GM12878 (cell line): ENCODE data around the gene IL36B. TPM values are rescaled to one million over a fixed set of nuclear protein-coding genes. Genes with fewer than 3 reads are reported as not detected.

Experiments used
- ATAC-seq: fragments of 200-7000 bp; cut with Tn5 transposase; 3 replicates; pipeline ENCODE4 v1.9.1; 2020; ENCODE audit warnings: mild to moderate bottlenecking, moderate library complexity
- BruUV-seq: library from RNA; stranded (reverse); fragments of 400-500 nt; replicated peaks from 2 replicates; lab custom pipeline; 2021; lab: Mats Ljungman, UMichigan
- CTCF ChIA-PET: fragments of 300-600 bp; sonication (Branson Sonifier 250); formaldehyde crosslinking; extraction: SDS; loops from one replicate; lab custom pipeline; 2021; ENCODE audit warnings: inconsistent platforms; lab: Yijun Ruan, JAX
- POLR2A ChIA-PET: fragments of 350-600 bp; formaldehyde crosslinking; extraction: SDS; loops from one replicate; lab custom pipeline; 2021; ENCODE audit warnings: inconsistent platforms; lab: Charles Lee
- RAD21 ChIA-PET: fragments of 300-600 bp; sonication (Branson Sonifier 250); formaldehyde crosslinking; loops from one replicate; lab custom pipeline; 2023; ENCODE audit warnings: antibody characterized with exemption; ENCODE audit not compliant: unreplicated experiment; lab: Charles Lee
- SMC1A ChIA-PET: fragments of 300-600 bp; sonication (Branson Sonifier 250); formaldehyde crosslinking; loops from one replicate; lab custom pipeline; 2023; ENCODE audit not compliant: unreplicated experiment, uncharacterized antibody; lab: Charles Lee
- DNase-seq: peaks from one replicate; pipeline ENCODE4 v3.0.0-alpha.2; 2011; ENCODE audit warnings: low read depth, low spot score
- FAIRE-seq: peaks from 3 replicates; lab custom pipeline; 2011; peaks lifted over from hg19 to GRCh38; lab: Jason Lieb, UNC
- H2AFZ ChIP-seq: 2 replicates; pipeline ENCODE4 v1.6.0; 2011; ENCODE audit warnings: low read depth, low read length, control low read depth; ENCODE audit not compliant: control insufficient read depth
- H3K27ac ChIP-seq: 2 replicates; pipeline ENCODE4 v1.5.1; 2011; ENCODE audit warnings: control low read depth; ENCODE audit not compliant: control insufficient read depth, insufficient read depth
- H3K27me3 ChIP-seq, 2 experiments: replicated peaks in 1 of 2; 2 replicates each; pipeline versions ENCODE4 v1.6.0 to v1.6.1; 2011; ENCODE audit warnings: low read length in 1 of 2; ENCODE audit not compliant: control insufficient read depth in 2 of 2, insufficient read depth in 2 of 2
- H3K36me3 ChIP-seq, 2 experiments: 2 replicates each; pipeline ENCODE4 v1.5.1; 2011; ENCODE audit warnings: low read length in 1 of 2; ENCODE audit not compliant: control insufficient read depth in 2 of 2, insufficient read depth in 2 of 2
- H3K4me1 ChIP-seq: 2 replicates; pipeline ENCODE4 v1.6.1; 2011; ENCODE audit warnings: mild to moderate bottlenecking, low read length, moderate library complexity, mixed read lengths; ENCODE audit not compliant: control insufficient read depth, insufficient read depth
- H3K4me2 ChIP-seq: 2 replicates; pipeline ENCODE4 v1.6.0; 2011; ENCODE audit warnings: control low read depth; ENCODE audit not compliant: control insufficient read depth, insufficient read depth
- H3K4me3 ChIP-seq: fragments of 200-600 bp; sonication (generic); 2 replicates; pipeline ENCODE4 v1.5.1; 2016
- H3K79me2 ChIP-seq: 2 replicates; pipeline ENCODE4 v1.6.0; 2011; ENCODE audit warnings: low read length; ENCODE audit not compliant: control insufficient read depth, insufficient read depth
- H3K9ac ChIP-seq: 2 replicates; pipeline ENCODE4 v1.8.0; 2011; ENCODE audit warnings: low read length, control low read depth, mixed read lengths; ENCODE audit not compliant: control insufficient read depth, insufficient read depth
- H3K9me3 ChIP-seq: replicated peaks from 3 replicates; pipeline ENCODE4 v1.5.1; 2011; ENCODE audit warnings: mild to moderate bottlenecking, low read length; ENCODE audit not compliant: control insufficient read depth, insufficient read depth
- H4K20me1 ChIP-seq: 2 replicates; pipeline ENCODE4 v1.6.0; 2011; ENCODE audit not compliant: control insufficient read depth, insufficient read depth
- ATF7 ChIP-seq: fragments of 450-650 bp; IDR thresholded peaks from 2 replicates; pipeline ENCODE4 v1.6.1; 2016; ENCODE audit warnings: low read depth, mild to moderate bottlenecking
- CBX5 ChIP-seq: sonication (generic); IDR thresholded peaks from 2 replicates; pipeline ENCODE4 v1.6.1; 2016; ENCODE audit warnings: low read depth, moderate library complexity, mild to moderate bottlenecking, inconsistent platforms
- ESRRA ChIP-seq: IDR thresholded peaks from 2 replicates; pipeline ENCODE4 v1.6.1; 2012; ENCODE audit warnings: mild to moderate bottlenecking, low read length, improper control_type of control experiment
- IRF3 ChIP-seq: fragments of 450-650 bp; IDR thresholded peaks from 2 replicates; pipeline ENCODE4 v1.6.1; 2014; ENCODE audit warnings: mild to moderate bottlenecking
- JUND ChIP-seq: IDR thresholded peaks from 2 replicates; pipeline ENCODE4 v1.6.1; 2012; ENCODE audit warnings: low read depth, mild to moderate bottlenecking, low read length, improper control_type of control experiment, moderate library complexity
- KAT2A ChIP-seq: conservative IDR thresholded peaks from 2 replicates; pipeline ENCODE4 v1.6.1; 2011; ENCODE audit warnings: low read depth, low read length; ENCODE audit not compliant: control insufficient read depth
- KDM1A ChIP-seq: fragments of 200-600 bp; sonication (generic); IDR thresholded peaks from 2 replicates; pipeline ENCODE4 v1.6.1; 2016; ENCODE audit warnings: borderline replicate concordance
- KLF5 ChIP-seq: fragments of 450-650 bp; IDR thresholded peaks from 2 replicates; pipeline ENCODE4 v1.6.1; 2014; ENCODE audit warnings: mild to moderate bottlenecking; ENCODE audit not compliant: partially characterized antibody
- PML ChIP-seq: IDR thresholded peaks from 2 replicates; pipeline ENCODE4 v1.6.1; 2012; ENCODE audit warnings: low read length, inconsistent platforms
- RAD51 ChIP-seq: fragments of 450-650 bp; IDR thresholded peaks from 2 replicates; pipeline ENCODE4 v1.6.1; 2016; ENCODE audit warnings: moderate library complexity, mild to moderate bottlenecking, inconsistent platforms
- STAT3 ChIP-seq: IDR thresholded peaks from 2 replicates; pipeline ENCODE4 v1.6.1; 2011; ENCODE audit warnings: low read depth, low read length, improper control_type of control experiment
- TBL1XR1 ChIP-seq: IDR thresholded peaks from 2 replicates; pipeline ENCODE4 v1.6.1; 2012; ENCODE audit warnings: low read depth, low read length, improper control_type of control experiment
- WRNIP1 ChIP-seq: IDR thresholded peaks from 2 replicates; pipeline ENCODE4 v1.6.1; 2011; ENCODE audit warnings: low read depth, low read length, improper control_type of control experiment, borderline replicate concordance
- ZNF207 ChIP-seq: fragments of 450-650 bp; IDR thresholded peaks from 2 replicates; pipeline ENCODE4 v1.6.1; 2014; ENCODE audit warnings: antibody characterized with exemption, mild to moderate bottlenecking, borderline replicate concordance
- ZNF24 ChIP-seq: fragments of 450-650 bp; IDR thresholded peaks from 2 replicates; pipeline ENCODE4 v1.6.1; 2017; ENCODE audit warnings: antibody characterized with exemption, mild to moderate bottlenecking
- ZNF622 ChIP-seq: fragments of 450-650 bp; IDR thresholded peaks from 2 replicates; pipeline ENCODE4 v1.6.1; 2017; ENCODE audit warnings: mild to moderate bottlenecking, inconsistent platforms
- WGBS: methylation state at CpG from one replicate; pipeline ENCODE4 v1.1.6; 2016; ENCODE audit warnings: low lambda C conversion rate; ENCODE audit not compliant: insufficient replicate concordance, insufficient coverage; ENCODE audit errors: missing lambda C conversion rate; 5-methylcytosine and 5-hydroxymethylcytosine counted together
- in situ Hi-C: fragments of 300-500 bp; cut with MboI; formaldehyde crosslinking; loops from 9 replicates; pipeline ENCODE4 v1.14.3; 2018; ENCODE audit warnings: mixed read lengths
- intact Hi-C: fragments of 100-400 bp; cut with micrococcal nuclease; formaldehyde crosslinking; loops from one replicate; pipeline ENCODE4 v1.14.2; 2022; ENCODE audit not compliant: unreplicated experiment
- polyA plus RNA-seq, 11 experiments: library from polyadenylated mRNA; depleted of rRNA in 4 of 11; unstranded in 6 of 11; stranded (reverse) in 5 of 11; fragments of >200 nt; fragmentation: Nextera tagmentation in 4 of 11; fragmentation: Illumina TruSeq in 1 of 11; extraction: Ambion mirVana in 4 of 11; extraction: Trizol in 1 of 11; gene quantifications; 1 replicate in 1 of 11; 2 replicates in 10 of 11; pipeline versions ENCODE4 v1.2.1 to v1.2.3, GENCODE V29; 2011 to 2016; ENCODE audit warnings: inconsistent platforms in 2 of 11, missing spikeins in 2 of 11, low read depth in 1 of 11
- total RNA-seq, 4 experiments: library from RNA; depleted of rRNA in 3 of 4; stranded (reverse); fragments of >200 nt in 3 of 4; fragmentation: Illumina TruSeq in 1 of 4; extraction: Trizol in 1 of 4; gene quantifications; 2 replicates each; pipeline versions ENCODE4 v1.2.1 to v1.2.3, GENCODE V29; 2013 to 2021

Gene IL36B
- total and polyA plus RNA-seq, 10 of the 15 experiments (the other 5 are each of a cell fraction or from before 2014, with no cell fraction given) = not detected

GRCh38 chr2:113005030-113005509 lies 47.6 kb downstream of the IL36B start, which contains the start of gene IL36A:
Gene IL36A (plus strand): TSS chr2:113005459. CDS start chr2:113005872, 413 bp downstream.
- FAIRE-seq (no peak), ATAC-seq (no peak), DNase-seq (no peak)
- ChIA-PET CTCF (no interaction called here), RAD21 (no interaction called here), POLR2A (no interaction called here), SMC1A (no interaction called here)
- WGBS = 60% methylated on average over 3 of the region's 3 CpGs
- in situ Hi-C loops (no loop called here), intact Hi-C loops (no loop called here)
- no peak within 1 kb of the TSS for H3K9ac ChIP-seq
- no peaks in the 10 kb centered on the region for H3K4me1 ChIP-seq
- no peaks in the 10 kb centered on the region; a peak in 1 of 4 replicates for H3K27me3 ChIP-seq
- no peak for TF ChIP-seq PML
- TF ChIP-seq WRNIP1 = no peak
- TF ChIP-seq CBX5 = no peak
- TF ChIP-seq RAD51 = no peak
- no peak for TF ChIP-seq ZNF207
- TF ChIP-seq KLF5 = no peak
- TF ChIP-seq ESRRA = no peak
- TF ChIP-seq ZNF24 = no peak
- no peak for TF ChIP-seq JUND
- TF ChIP-seq KAT2A = no peak
- TF ChIP-seq TBL1XR1 = no peak
- TF ChIP-seq STAT3 = no peak
- TF ChIP-seq ATF7 = no peak
- TF ChIP-seq IRF3 = no peak
- no peak for TF ChIP-seq ZNF622
- TF ChIP-seq KDM1A = no peak
- no peaks in the 10 kb centered on the region; the same call in 1 of the 3 replicates for H3K9me3 ChIP-seq
- H2AFZ ChIP-seq = no peak within 1 kb of the TSS
- no peak within 1 kb of the TSS for H3K27ac ChIP-seq
- H3K4me3 ChIP-seq = no peak within 1 kb of the TSS
- no peaks in the 10 kb centered on the region for H3K36me3 ChIP-seq
- no peaks in the 10 kb centered on the region for H4K20me1 ChIP-seq
- H3K4me2 ChIP-seq = no peak within 1 kb of the TSS
- BruUV-seq = no TSS peak
- no peaks in the 10 kb centered on the region for H3K79me2 ChIP-seq
